K562 (cell line): ENCODE data around the gene ZNF474. TPM values are rescaled to one million over a fixed set of nuclear protein-coding genes. Genes with fewer than 3 reads are reported as not detected.

Source experiments
- ATAC-seq: fragments of 200-7000 bp; cut with Tn5 transposase; 3 replicates; pipeline ENCODE4 v1.9.1; 2020; ENCODE audit warnings: moderate library complexity
- BruUV-seq: library from RNA; stranded (reverse); fragments of 400-500 nt; replicated peaks from 2 replicates; lab custom pipeline; 2021; lab: Mats Ljungman, UMichigan
- CTCF ChIA-PET: fragments of 300-600 bp; formaldehyde crosslinking; extraction: SDS; loops from one replicate; lab custom pipeline; 2021; ENCODE audit warnings: low intra/inter-chr PET ratio; lab: Yijun Ruan, JAX
- POLR2A ChIA-PET: fragments of 300-600, 350-650 bp; sonication (Branson Sonifier 250); formaldehyde crosslinking; extraction: SDS; loops from one replicate; lab custom pipeline; 2021; ENCODE audit warnings: antibody characterized with exemption, inconsistent platforms; lab: Yijun Ruan, JAX
- DNase-seq, 4 experiments: peaks; one replicate each; pipeline versions ENCODE4 v3.0.0 to v3.0.0-alpha.2; 2011 to 2018; ENCODE audit warnings: low spot score in 3 of 4, mixed read lengths in 3 of 4; ENCODE audit errors: extremely low read depth in 1 of 4
- FAIRE-seq: peaks from 2 replicates; lab custom pipeline; 2011; peaks lifted over from hg19 to GRCh38; lab: Jason Lieb, UNC
- H2AFZ ChIP-seq: 2 replicates; pipeline ENCODE4 v1.6.0; 2011; ENCODE audit warnings: low read depth, low read length, control low read depth, inconsistent platforms
- H3K27ac ChIP-seq: fragments of 200-600 bp; 3 replicates; pipeline ENCODE4 v1.8.0; 2011; ENCODE audit warnings: low read depth, mild to moderate bottlenecking, control low read depth, inconsistent platforms, low read length, moderate library complexity, mixed read lengths; ENCODE audit errors: extremely low read depth
- H3K27me3 ChIP-seq, 2 experiments: fragments of 300-600 bp in 1 of 2; 2 replicates in 1 of 2; 3 replicates in 1 of 2; pipeline versions ENCODE4 v1.6.0 to v1.8.0; 2011; ENCODE audit warnings: inconsistent platforms in 2 of 2, low read length in 2 of 2, mild to moderate bottlenecking in 1 of 2, mixed read lengths in 1 of 2, moderate library complexity in 1 of 2; ENCODE audit not compliant: control insufficient read depth in 2 of 2, insufficient read depth in 2 of 2
- H3K36me3 ChIP-seq: fragments of 300-600 bp; 3 replicates; pipeline ENCODE4 v1.8.0; 2011; ENCODE audit warnings: mild to moderate bottlenecking, low read length, inconsistent platforms; ENCODE audit not compliant: control insufficient read depth, insufficient read depth
- H3K4me1 ChIP-seq, 2 experiments: fragments of 200-600 bp in 1 of 2; replicated peaks in 1 of 2; 2 replicates in 1 of 2; 3 replicates in 1 of 2; pipeline versions ENCODE4 v1.5.1 to v1.8.0; 2011; ENCODE audit warnings: inconsistent platforms in 2 of 2, low read length in 2 of 2, mild to moderate bottlenecking in 1 of 2, mixed read lengths in 1 of 2, moderate library complexity in 1 of 2; ENCODE audit not compliant: control insufficient read depth in 2 of 2, insufficient read depth in 2 of 2
- H3K4me2 ChIP-seq: 2 replicates; pipeline ENCODE4 v1.6.1; 2011; ENCODE audit warnings: low read length, control low read depth, inconsistent platforms, mixed read lengths; ENCODE audit not compliant: insufficient read depth
- H3K4me3 ChIP-seq: fragments of 200-600 bp; sonication (generic), shearing (Covaris generic); 2 replicates; pipeline ENCODE4 v1.5.1; 2016; ENCODE audit warnings: control low read depth, inconsistent platforms
- H3K79me2 ChIP-seq: fragments of 200-600 bp; 3 replicates; pipeline ENCODE4 v1.8.0; 2011; ENCODE audit warnings: low read length, inconsistent platforms; ENCODE audit not compliant: control insufficient read depth, insufficient read depth
- H3K9ac ChIP-seq, 2 experiments: 2 replicates each; pipeline versions ENCODE4 v1.6.0 to v1.6.1; 2011; ENCODE audit warnings: low read depth in 2 of 2, low read length in 2 of 2, control low read depth in 1 of 2, inconsistent platforms in 1 of 2, mild to moderate bottlenecking in 1 of 2, mixed read lengths in 1 of 2; ENCODE audit not compliant: insufficient read depth in 1 of 2
- H3K9me1 ChIP-seq: one replicate; pipeline ENCODE4 v1.6.0; 2011; ENCODE audit warnings: inconsistent platforms, mild to moderate bottlenecking, low read length, moderate library complexity; ENCODE audit not compliant: control insufficient read depth, insufficient read depth
- H3K9me3 ChIP-seq: replicated peaks from 2 replicates; pipeline ENCODE4 v1.5.1; 2011; ENCODE audit warnings: low read depth, low read length, inconsistent platforms; ENCODE audit not compliant: control insufficient read depth, insufficient read depth
- H4K20me1 ChIP-seq: replicated peaks from 2 replicates; pipeline ENCODE4 v1.6.1; 2011; ENCODE audit warnings: low read length, inconsistent platforms, mixed read lengths; ENCODE audit not compliant: control insufficient read depth, insufficient read depth
- ARID2 ChIP-seq: fragments of 450-650 bp; IDR thresholded peaks from 2 replicates; pipeline ENCODE4 v1.6.1; 2017; ENCODE audit warnings: antibody characterized with exemption, mild to moderate bottlenecking
- LARP7 ChIP-seq: fragments of 450-650 bp; IDR thresholded peaks from 2 replicates; pipeline ENCODE4 v1.6.1; 2016
- RB1 ChIP-seq: fragments of 450-650 bp; IDR thresholded peaks from 2 replicates; pipeline ENCODE4 v1.6.1; 2017; ENCODE audit warnings: low read depth, mild to moderate bottlenecking
- SMARCA4 ChIP-seq: fragments of 450-650 bp; IDR thresholded peaks from 2 replicates; pipeline ENCODE4 v1.6.1; 2016
- SMC3 ChIP-seq: conservative IDR thresholded peaks from 2 replicates; pipeline ENCODE4 v1.6.1; 2011; ENCODE audit warnings: low read depth, low read length, improper control_type of control experiment; ENCODE audit not compliant: insufficient read depth
- ZZZ3 ChIP-seq: fragments of 450-650 bp; IDR thresholded peaks from 2 replicates; pipeline ENCODE4 v1.6.1; 2016; ENCODE audit warnings: antibody characterized with exemption, mild to moderate bottlenecking, moderate library complexity
- WGBS: fragments of 100-300 bp; shearing (Covaris generic); methylation state at CpG from one replicate; pipeline ENCODE4 v1.1.6; 2016; ENCODE audit warnings: low coverage, mixed read lengths; ENCODE audit not compliant: insufficient coverage; ENCODE audit errors: missing lambda C conversion rate; 5-methylcytosine and 5-hydroxymethylcytosine counted together
- in situ Hi-C: fragments of 300-500 bp; cut with MboI; formaldehyde crosslinking; loops from 4 replicates; pipeline ENCODE4 v1.15.0; 2018; ENCODE audit warnings: inconsistent platforms, mixed read lengths
- intact Hi-C: fragments of 100-400 bp; cut with micrococcal nuclease; formaldehyde crosslinking; loops from 2 replicates; pipeline ENCODE4 v1.14.2; 2022
- polyA plus RNA-seq, 8 experiments: library from polyadenylated mRNA; depleted of rRNA in 4 of 8; stranded (reverse) in 5 of 8; unstranded in 3 of 8; fragments of >200 nt; fragmentation: Nextera tagmentation in 2 of 8; fragmentation: Illumina TruSeq in 1 of 8; extraction: Ambion mirVana in 2 of 8; extraction: Trizol in 1 of 8; gene quantifications; 2 replicates each; pipeline versions ENCODE4 v1.2.1 to v1.2.3, GENCODE V29; 2011 to 2014; ENCODE audit warnings: inconsistent platforms in 1 of 8, missing spikeins in 1 of 8
- total RNA-seq, 7 experiments: library from RNA; depleted of rRNA in 6 of 7; stranded (reverse); fragments of >200 nt in 6 of 7; fragmentation: Illumina TruSeq in 2 of 7; extraction: Trizol in 2 of 7; gene quantifications; 2 replicates each; pipeline versions ENCODE4 v1.2.1 to v1.2.3, GENCODE V29; 2011 to 2021; ENCODE audit warnings: low replicate concordance in 1 of 7
- TF ChIP-seq, protein P1 (sequence below): IDR thresholded peaks from 2 replicates; pipeline ENCODE4 v1.6.1; 2011; ENCODE audit warnings: borderline replicate concordance, low read depth, mild to moderate bottlenecking, moderate library complexity, low read length; ENCODE audit not compliant: insufficient read depth, poor library complexity, severe bottlenecking
- TF ChIP-seq, protein P2 (sequence below): fragments of 450-650 bp; formaldehyde crosslinking; IDR thresholded peaks from 2 replicates; pipeline ENCODE4 v1.4.0; 2020; ENCODE audit warnings: mild to moderate bottlenecking, moderate library complexity

Gene ZNF474
- total and polyA plus RNA-seq, 9 of the 15 experiments (the other 6 are each of a cell fraction or from before 2014, with no cell fraction given): 0.16 to 0.62 (median 0.39) TPM

DNA sequence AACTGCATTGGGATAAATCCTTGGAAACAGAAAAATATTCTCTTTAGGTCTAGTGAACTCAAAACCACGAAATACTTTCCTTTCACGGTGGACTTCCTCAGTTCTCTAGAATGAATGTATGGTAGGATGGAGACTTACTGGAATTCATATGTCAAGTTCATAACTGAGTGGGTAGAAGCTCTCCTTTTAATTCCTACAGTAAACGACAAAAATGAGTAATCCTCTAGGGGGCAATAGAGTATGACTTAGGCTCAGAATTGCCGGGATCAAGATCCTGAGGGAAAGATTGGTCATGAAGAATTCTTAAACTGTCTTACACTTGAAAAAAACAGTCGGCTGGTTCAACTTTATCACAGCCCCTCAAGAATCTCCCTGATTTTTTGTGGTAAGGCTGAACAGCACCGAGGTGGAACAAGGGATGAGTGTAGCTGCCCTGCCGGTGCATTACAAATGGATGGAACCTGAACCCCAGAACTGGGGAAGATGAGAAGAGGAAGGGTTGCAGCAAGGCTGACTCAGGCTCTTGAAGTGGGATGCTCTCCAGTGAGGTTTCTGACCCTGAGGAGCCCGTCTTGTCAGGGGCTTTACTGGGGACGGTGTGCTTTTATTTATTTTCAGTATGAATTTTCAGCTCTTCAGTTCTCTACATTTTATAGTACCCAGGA, 37.3 kb upstream of the ZNF474 start:
- FAIRE-seq (peak; percentile 56), ATAC-seq (peak; percentile 81), DNase-seq (peak in 2 of 4 experiments; percentile 39 to 61)
- H3K4me2 ChIP-seq: no peak overlapping the region; the same call in 1 of the 2 replicates
- ChIA-PET POLR2A (interaction anchor here (1.0 kb wide), 1 partner anchor 53 kb away, joined by 4 read pairs; no protein-coding TSS in a partner anchor), CTCF (interaction anchor here (2.4 kb wide), 1 partner anchor 65 kb away, joined by 20 read pairs; no protein-coding TSS in a partner anchor)
- BruUV-seq: no TSS peak
- peaks cover 8% of the 10 kb centered on the region; the same call in 1 of the 2 replicates for H3K9me3 ChIP-seq
- no peaks in the 10 kb centered on the region for H3K27me3 ChIP-seq
- H3K9ac ChIP-seq: no peak overlapping the region
- H3K27ac ChIP-seq: no peak overlapping the region
- intact Hi-C loops: loop anchor here (1.0 to 5.0 kb wide), 2 partner anchors 64 to 130 kb away; partner anchors contain the start of gene SRFBP1
- no peaks in the 10 kb centered on the region for H3K9me1 ChIP-seq
- 29% methylated on average over 9 of the region's 9 CpGs for WGBS
- in situ Hi-C loops: no loop called here
- H4K20me1 ChIP-seq: no peaks in the 10 kb centered on the region
- H3K4me1 ChIP-seq: no peaks in the 10 kb centered on the region; a peak in 2 of 5 replicates
- no peaks in the 10 kb centered on the region for H3K79me2 ChIP-seq
- no peaks in the 10 kb centered on the region for H3K36me3 ChIP-seq
- no peak overlapping the region for H3K4me3 ChIP-seq
- peak overlapping the region; percentile 73 for H2AFZ ChIP-seq
- TF ChIP-seq LARP7 (no peak), ZZZ3 (no peak), SMARCA4 (0 out of 2 replicates have a peak, but pooled peaks have one; percentile 47), SMC3 (0 out of 2 replicates have a peak, but pooled peaks have one; percentile 21), RB1 (0 out of 2 replicates have a peak, but pooled peaks have one; percentile 24), ARID2 (peak; percentile 72; the same call in 1 of the 2 replicates)
- TF ChIP-seq, protein P1, sequence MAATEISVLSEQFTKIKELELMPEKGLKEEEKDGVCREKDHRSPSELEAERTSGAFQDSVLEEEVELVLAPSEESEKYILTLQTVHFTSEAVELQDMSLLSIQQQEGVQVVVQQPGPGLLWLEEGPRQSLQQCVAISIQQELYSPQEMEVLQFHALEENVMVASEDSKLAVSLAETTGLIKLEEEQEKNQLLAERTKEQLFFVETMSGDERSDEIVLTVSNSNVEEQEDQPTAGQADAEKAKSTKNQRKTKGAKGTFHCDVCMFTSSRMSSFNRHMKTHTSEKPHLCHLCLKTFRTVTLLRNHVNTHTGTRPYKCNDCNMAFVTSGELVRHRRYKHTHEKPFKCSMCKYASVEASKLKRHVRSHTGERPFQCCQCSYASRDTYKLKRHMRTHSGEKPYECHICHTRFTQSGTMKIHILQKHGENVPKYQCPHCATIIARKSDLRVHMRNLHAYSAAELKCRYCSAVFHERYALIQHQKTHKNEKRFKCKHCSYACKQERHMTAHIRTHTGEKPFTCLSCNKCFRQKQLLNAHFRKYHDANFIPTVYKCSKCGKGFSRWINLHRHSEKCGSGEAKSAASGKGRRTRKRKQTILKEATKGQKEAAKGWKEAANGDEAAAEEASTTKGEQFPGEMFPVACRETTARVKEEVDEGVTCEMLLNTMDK: peak; percentile 38
- TF ChIP-seq, protein P2, sequence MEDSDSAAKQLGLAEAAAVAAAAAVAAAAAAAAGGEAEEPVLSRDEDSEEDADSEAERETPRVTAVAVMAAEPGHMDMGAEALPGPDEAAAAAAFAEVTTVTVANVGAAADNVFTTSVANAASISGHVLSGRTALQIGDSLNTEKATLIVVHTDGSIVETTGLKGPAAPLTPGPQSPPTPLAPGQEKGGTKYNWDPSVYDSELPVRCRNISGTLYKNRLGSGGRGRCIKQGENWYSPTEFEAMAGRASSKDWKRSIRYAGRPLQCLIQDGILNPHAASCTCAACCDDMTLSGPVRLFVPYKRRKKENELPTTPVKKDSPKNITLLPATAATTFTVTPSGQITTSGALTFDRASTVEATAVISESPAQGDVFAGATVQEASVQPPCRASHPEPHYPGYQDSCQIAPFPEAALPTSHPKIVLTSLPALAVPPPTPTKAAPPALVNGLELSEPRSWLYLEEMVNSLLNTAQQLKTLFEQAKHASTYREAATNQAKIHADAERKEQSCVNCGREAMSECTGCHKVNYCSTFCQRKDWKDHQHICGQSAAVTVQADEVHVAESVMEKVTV (CRISPR knock-in tag): 0 out of 2 replicates have a peak, but pooled peaks have one; percentile 22
